GM12878 (cell line): ENCODE results near the gene KCNQ1OT1. TPM values are rescaled to one million over a fixed set of nuclear protein-coding genes. Genes with fewer than 3 reads are reported as not detected.

ENCODE experiments used
- ATAC-seq: fragments of 200-7000 bp; cut with Tn5 transposase; 3 replicates; pipeline ENCODE4 v1.9.1; 2020; ENCODE audit warnings: mild to moderate bottlenecking, moderate library complexity
- BruUV-seq: library from RNA; stranded (reverse); fragments of 400-500 nt; replicated peaks from 2 replicates; lab custom pipeline; 2021; lab: Mats Ljungman, UMichigan
- CTCF ChIA-PET: fragments of 300-600 bp; sonication (Branson Sonifier 250); formaldehyde crosslinking; extraction: SDS; loops from one replicate; lab custom pipeline; 2021; ENCODE audit warnings: inconsistent platforms; lab: Yijun Ruan, JAX
- POLR2A ChIA-PET: fragments of 350-600 bp; formaldehyde crosslinking; extraction: SDS; loops from one replicate; lab custom pipeline; 2021; ENCODE audit warnings: inconsistent platforms; lab: Charles Lee
- RAD21 ChIA-PET: fragments of 300-600 bp; sonication (Branson Sonifier 250); formaldehyde crosslinking; loops from one replicate; lab custom pipeline; 2023; ENCODE audit warnings: antibody characterized with exemption; ENCODE audit not compliant: unreplicated experiment; lab: Charles Lee
- SMC1A ChIA-PET: fragments of 300-600 bp; sonication (Branson Sonifier 250); formaldehyde crosslinking; loops from one replicate; lab custom pipeline; 2023; ENCODE audit not compliant: unreplicated experiment, uncharacterized antibody; lab: Charles Lee
- DNase-seq: peaks from one replicate; pipeline ENCODE4 v3.0.0-alpha.2; 2011; ENCODE audit warnings: low read depth, low spot score
- FAIRE-seq: peaks from 3 replicates; lab custom pipeline; 2011; peaks lifted over from hg19 to GRCh38; lab: Jason Lieb, UNC
- H2AFZ ChIP-seq: 2 replicates; pipeline ENCODE4 v1.6.0; 2011; ENCODE audit warnings: low read depth, low read length, control low read depth; ENCODE audit not compliant: control insufficient read depth
- H3K27ac ChIP-seq: 2 replicates; pipeline ENCODE4 v1.5.1; 2011; ENCODE audit warnings: control low read depth; ENCODE audit not compliant: control insufficient read depth, insufficient read depth
- H3K27me3 ChIP-seq, 2 experiments: replicated peaks in 1 of 2; 2 replicates each; pipeline versions ENCODE4 v1.6.0 to v1.6.1; 2011; ENCODE audit warnings: low read length in 1 of 2; ENCODE audit not compliant: control insufficient read depth in 2 of 2, insufficient read depth in 2 of 2
- H3K36me3 ChIP-seq, 2 experiments: 2 replicates each; pipeline ENCODE4 v1.5.1; 2011; ENCODE audit warnings: low read length in 1 of 2; ENCODE audit not compliant: control insufficient read depth in 2 of 2, insufficient read depth in 2 of 2
- H3K4me1 ChIP-seq: 2 replicates; pipeline ENCODE4 v1.6.1; 2011; ENCODE audit warnings: mild to moderate bottlenecking, low read length, moderate library complexity, mixed read lengths; ENCODE audit not compliant: control insufficient read depth, insufficient read depth
- H3K4me2 ChIP-seq: 2 replicates; pipeline ENCODE4 v1.6.0; 2011; ENCODE audit warnings: control low read depth; ENCODE audit not compliant: control insufficient read depth, insufficient read depth
- H3K4me3 ChIP-seq: fragments of 200-600 bp; sonication (generic); 2 replicates; pipeline ENCODE4 v1.5.1; 2016
- H3K79me2 ChIP-seq: 2 replicates; pipeline ENCODE4 v1.6.0; 2011; ENCODE audit warnings: low read length; ENCODE audit not compliant: control insufficient read depth, insufficient read depth
- H3K9ac ChIP-seq: 2 replicates; pipeline ENCODE4 v1.8.0; 2011; ENCODE audit warnings: low read length, control low read depth, mixed read lengths; ENCODE audit not compliant: control insufficient read depth, insufficient read depth
- H3K9me3 ChIP-seq: replicated peaks from 3 replicates; pipeline ENCODE4 v1.5.1; 2011; ENCODE audit warnings: mild to moderate bottlenecking, low read length; ENCODE audit not compliant: control insufficient read depth, insufficient read depth
- H4K20me1 ChIP-seq: 2 replicates; pipeline ENCODE4 v1.6.0; 2011; ENCODE audit not compliant: control insufficient read depth, insufficient read depth
- CBFB ChIP-seq: IDR thresholded peaks from 2 replicates; pipeline ENCODE4 v1.6.1; 2016; ENCODE audit warnings: antibody characterized with exemption, low read depth
- CBX3 ChIP-seq: fragments of 200-600 bp; sonication (generic); IDR thresholded peaks from 2 replicates; pipeline ENCODE4 v1.6.1; 2016; ENCODE audit warnings: low read depth, borderline replicate concordance
- NR2C1 ChIP-seq: fragments of 450-650 bp; IDR thresholded peaks from 2 replicates; pipeline ENCODE4 v1.6.1; 2017; ENCODE audit warnings: antibody characterized with exemption, mild to moderate bottlenecking, moderate library complexity
- NR2C2 ChIP-seq: IDR thresholded peaks from 2 replicates; pipeline ENCODE4 v1.6.1; 2011; ENCODE audit warnings: borderline replicate concordance, low read depth; ENCODE audit not compliant: control insufficient read depth, insufficient read length
- RBBP5 ChIP-seq: fragments of 200-600 bp; sonication (generic); conservative IDR thresholded peaks from 2 replicates; pipeline ENCODE4 v1.6.1; 2016
- SKIL ChIP-seq: fragments of 450-650 bp; IDR thresholded peaks from 2 replicates; pipeline ENCODE4 v1.6.1; 2017; ENCODE audit warnings: mild to moderate bottlenecking, low read depth, inconsistent platforms; ENCODE audit not compliant: poor library complexity, severe bottlenecking
- TBL1XR1 ChIP-seq: IDR thresholded peaks from 2 replicates; pipeline ENCODE4 v1.6.1; 2012; ENCODE audit warnings: low read depth, low read length, improper control_type of control experiment
- ZBED1 ChIP-seq: IDR thresholded peaks from 2 replicates; pipeline ENCODE4 v1.6.1; 2016; ENCODE audit warnings: borderline replicate concordance
- ZNF207 ChIP-seq: fragments of 450-650 bp; IDR thresholded peaks from 2 replicates; pipeline ENCODE4 v1.6.1; 2014; ENCODE audit warnings: antibody characterized with exemption, mild to moderate bottlenecking, borderline replicate concordance
- WGBS: methylation state at CpG from one replicate; pipeline ENCODE4 v1.1.6; 2016; ENCODE audit warnings: low lambda C conversion rate; ENCODE audit not compliant: insufficient replicate concordance, insufficient coverage; ENCODE audit errors: missing lambda C conversion rate; 5-methylcytosine and 5-hydroxymethylcytosine counted together
- in situ Hi-C: fragments of 300-500 bp; cut with MboI; formaldehyde crosslinking; loops from 9 replicates; pipeline ENCODE4 v1.14.3; 2018; ENCODE audit warnings: mixed read lengths
- intact Hi-C: fragments of 100-400 bp; cut with micrococcal nuclease; formaldehyde crosslinking; loops from one replicate; pipeline ENCODE4 v1.14.2; 2022; ENCODE audit not compliant: unreplicated experiment
- polyA plus RNA-seq, 11 experiments: library from polyadenylated mRNA; depleted of rRNA in 4 of 11; unstranded in 6 of 11; stranded (reverse) in 5 of 11; fragments of >200 nt; fragmentation: Nextera tagmentation in 4 of 11; fragmentation: Illumina TruSeq in 1 of 11; extraction: Ambion mirVana in 4 of 11; extraction: Trizol in 1 of 11; gene quantifications; 1 replicate in 1 of 11; 2 replicates in 10 of 11; pipeline versions ENCODE4 v1.2.1 to v1.2.3, GENCODE V29; 2011 to 2016; ENCODE audit warnings: inconsistent platforms in 2 of 11, missing spikeins in 2 of 11, low read depth in 1 of 11
- total RNA-seq, 4 experiments: library from RNA; depleted of rRNA in 3 of 4; stranded (reverse); fragments of >200 nt in 3 of 4; fragmentation: Illumina TruSeq in 1 of 4; extraction: Trizol in 1 of 4; gene quantifications; 2 replicates each; pipeline versions ENCODE4 v1.2.1 to v1.2.3, GENCODE V29; 2013 to 2021
- TF ChIP-seq, protein P1 (sequence below): IDR thresholded peaks from 2 replicates; pipeline ENCODE4 v1.6.1; 2011; ENCODE audit warnings: low read depth, mild to moderate bottlenecking, low read length, moderate library complexity, borderline replicate concordance; ENCODE audit errors: extremely low read depth
- TF ChIP-seq, protein P2 (sequence below): fragments of 150-350 bp; IDR thresholded peaks from 2 replicates; pipeline ENCODE4 v1.6.1; 2016; ENCODE audit warnings: low read depth, low read length

Gene KCNQ1OT1
- total and polyA plus RNA-seq, 10 of the 15 experiments (the other 5 are each of a cell fraction or from before 2014, with no cell fraction given) = 0.02 to 1.6 (median 0.41) TPM

- Histone ChIP-seq H4K20me1 (no peaks in the 10 kb centered on the region), H3K36me3 (no peaks in the 10 kb centered on the region), H3K4me3 (no peak overlapping the region), H3K4me2 (no peak overlapping the region), H3K27me3 (no peaks in the 10 kb centered on the region), H3K9ac (no peak overlapping the region), H3K79me2 (no peaks in the 10 kb centered on the region), H3K4me1 (no peaks in the 10 kb centered on the region), H2AFZ (no peak overlapping the region), H3K27ac (no peak overlapping the region), H3K9me3 (no peaks in the 10 kb centered on the region)
- FAIRE-seq = no peak
- WGBS = 28% methylated on average over 6 of the region's 6 CpGs
- ATAC-seq = no peak
- intact Hi-C loops (no loop called here), in situ Hi-C loops (no loop called here)
- POLR2A ChIA-PET = no interaction called here
- SMC1A ChIA-PET = no interaction called here
- TF ChIP-seq CBX3 (no peak), NR2C1 (no peak), CBFB (no peak), RBBP5 (no peak)
- TF ChIP-seq, protein P1, sequence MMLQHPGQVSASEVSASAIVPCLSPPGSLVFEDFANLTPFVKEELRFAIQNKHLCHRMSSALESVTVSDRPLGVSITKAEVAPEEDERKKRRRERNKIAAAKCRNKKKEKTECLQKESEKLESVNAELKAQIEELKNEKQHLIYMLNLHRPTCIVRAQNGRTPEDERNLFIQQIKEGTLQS = no peak
- RAD21 ChIA-PET = no interaction called here
- no TSS peak for BruUV-seq
- DNase-seq = no peak
- CTCF ChIA-PET = no interaction called here
Measured at GRCh38 chr11:2585566-2586086, 114.2 kb downstream of the KCNQ1OT1 start.

DNA sequence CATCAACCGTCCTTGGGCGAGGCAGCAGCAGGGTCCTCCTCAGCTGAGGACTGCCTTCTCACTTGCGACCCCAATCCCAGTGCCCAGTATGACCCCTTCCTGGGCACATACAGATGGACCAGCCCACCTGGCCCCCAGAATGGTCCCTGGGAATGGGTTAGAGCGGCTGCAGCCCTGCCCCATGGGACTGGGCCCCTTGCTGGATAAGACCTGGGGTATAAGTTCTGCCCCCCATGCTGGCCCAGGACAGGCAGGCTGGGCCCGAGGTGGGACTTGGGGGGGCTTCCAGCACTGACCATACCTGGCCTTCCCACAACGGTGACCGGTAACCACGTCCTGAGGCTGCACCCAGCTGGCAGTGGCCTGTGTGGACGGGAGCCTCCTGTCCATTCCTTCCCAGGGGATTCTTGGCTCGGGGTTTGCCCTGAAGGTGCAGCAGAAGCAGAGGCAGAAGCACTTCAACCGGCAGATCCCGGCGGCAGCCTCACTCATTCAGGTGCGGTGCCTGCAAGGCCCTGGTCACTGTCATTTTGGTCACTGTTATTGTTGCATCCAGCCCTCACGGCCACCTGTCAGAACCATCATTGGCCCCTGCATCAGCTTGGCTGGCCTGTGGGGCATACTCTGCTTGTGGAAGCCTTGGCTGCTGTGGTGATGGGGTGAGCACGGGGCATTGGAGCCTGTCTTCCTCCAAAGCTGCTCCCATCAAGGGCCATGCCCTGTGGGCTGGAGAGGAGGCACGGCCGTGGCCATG, 114.8 kb downstream of the KCNQ1OT1 start:
- Histone ChIP-seq H4K20me1 (no peaks in the 10 kb centered on the region), H2AFZ (no peak overlapping the region), H3K79me2 (no peaks in the 10 kb centered on the region), H3K4me2 (no peak overlapping the region), H3K36me3 (no peaks in the 10 kb centered on the region), H3K4me1 (no peaks in the 10 kb centered on the region), H3K27ac (no peak overlapping the region), H3K27me3 (no peaks in the 10 kb centered on the region), H3K9ac (no peak overlapping the region), H3K4me3 (no peak overlapping the region), H3K9me3 (no peaks in the 10 kb centered on the region)
- no peak for DNase-seq
- CTCF ChIA-PET = no interaction called here
- no TSS peak for BruUV-seq
- no peak for FAIRE-seq
- POLR2A ChIA-PET = no interaction called here
- ATAC-seq = no peak
- in situ Hi-C loops = no loop called here
- 55% methylated on average over 18 of the region's 18 CpGs for WGBS
- intact Hi-C loops = no loop called here
- RAD21 ChIA-PET = no interaction called here
- SMC1A ChIA-PET = no interaction called here
- TF ChIP-seq SKIL (no peak), NR2C2 (no peak), ZBED1 (no peak), TBL1XR1 (no peak), ZNF207 (no peak)
- TF ChIP-seq, protein P2, sequence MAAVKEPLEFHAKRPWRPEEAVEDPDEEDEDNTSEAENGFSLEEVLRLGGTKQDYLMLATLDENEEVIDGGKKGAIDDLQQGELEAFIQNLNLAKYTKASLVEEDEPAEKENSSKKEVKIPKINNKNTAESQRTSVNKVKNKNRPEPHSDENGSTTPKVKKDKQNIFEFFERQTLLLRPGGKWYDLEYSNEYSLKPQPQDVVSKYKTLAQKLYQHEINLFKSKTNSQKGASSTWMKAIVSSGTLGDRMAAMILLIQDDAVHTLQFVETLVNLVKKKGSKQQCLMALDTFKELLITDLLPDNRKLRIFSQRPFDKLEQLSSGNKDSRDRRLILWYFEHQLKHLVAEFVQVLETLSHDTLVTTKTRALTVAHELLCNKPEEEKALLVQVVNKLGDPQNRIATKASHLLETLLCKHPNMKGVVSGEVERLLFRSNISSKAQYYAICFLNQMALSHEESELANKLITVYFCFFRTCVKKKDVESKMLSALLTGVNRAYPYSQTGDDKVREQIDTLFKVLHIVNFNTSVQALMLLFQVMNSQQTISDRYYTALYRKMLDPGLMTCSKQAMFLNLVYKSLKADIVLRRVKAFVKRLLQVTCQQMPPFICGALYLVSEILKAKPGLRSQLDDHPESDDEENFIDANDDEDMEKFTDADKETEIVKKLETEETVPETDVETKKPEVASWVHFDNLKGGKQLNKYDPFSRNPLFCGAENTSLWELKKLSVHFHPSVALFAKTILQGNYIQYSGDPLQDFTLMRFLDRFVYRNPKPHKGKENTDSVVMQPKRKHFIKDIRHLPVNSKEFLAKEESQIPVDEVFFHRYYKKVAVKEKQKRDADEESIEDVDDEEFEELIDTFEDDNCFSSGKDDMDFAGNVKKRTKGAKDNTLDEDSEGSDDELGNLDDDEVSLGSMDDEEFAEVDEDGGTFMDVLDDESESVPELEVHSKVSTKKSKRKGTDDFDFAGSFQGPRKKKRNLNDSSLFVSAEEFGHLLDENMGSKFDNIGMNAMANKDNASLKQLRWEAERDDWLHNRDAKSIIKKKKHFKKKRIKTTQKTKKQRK = no peak
